ENCODE measurements around the gene TBX2. TPM values are rescaled to one million over a fixed set of nuclear protein-coding genes. Genes with fewer than 3 reads are reported as not detected.

The TBX2 gene
- total RNA-seq, 2 experiments from 2014 or later, result not detected

- Mint-ChIP-seq H3K36me3 (ENCODE audit: low read depth) (no peaks in the 10 kb centered on the region), H3K27ac (no peak overlapping the region), H3K4me1 (ENCODE audit: low read depth) (peaks cover 5% of the 10 kb centered on the region), H3K9me3 (no peaks in the 10 kb centered on the region), H3K27me3 (ENCODE audit: low read depth) (peaks cover 24% of the 10 kb centered on the region), H3K4me3 (no peak overlapping the region)
- intact Hi-C loops (cut with micrococcal nuclease), result loop anchor here (2.0 kb wide), 1 partner anchor 167 kb away; no protein-coding TSS in a partner anchor
- CTCF ChIA-PET, result interaction anchor here (0.7 to 1.6 kb wide), 4 partner anchors 11 to 158 kb away, joined by 3 to 5 read pairs (median 4); no protein-coding TSS in a partner anchor
- no peak for DNase-seq
These were observed 16.5 kb downstream of the TBX2 start for GRCh38 chr17:61416211-61416539.

- CTCF ChIA-PET, result interaction anchor here (1.3 to 1.4 kb wide), 2 partner anchors 10 to 33 kb away, joined by 3 to 5 read pairs; no protein-coding TSS in a partner anchor
- intact Hi-C loops (cut with micrococcal nuclease), result loop anchor here (1.0 to 2.0 kb wide), 4 partner anchors 135 to 421 kb away; no protein-coding TSS in a partner anchor
- peaks cover 5% of the 10 kb centered on the region for H3K4me1 Mint-ChIP-seq (ENCODE audit: low read depth)
- no peak overlapping the region for H3K27ac Mint-ChIP-seq
- peak; percentile 78 for DNase-seq
- H3K4me3 Mint-ChIP-seq, result no peak overlapping the region
- no peaks in the 10 kb centered on the region for H3K9me3 Mint-ChIP-seq
- peaks cover 27% of the 10 kb centered on the region for H3K27me3 Mint-ChIP-seq (ENCODE audit: low read depth)
- no peaks in the 10 kb centered on the region for H3K36me3 Mint-ChIP-seq (ENCODE audit: low read depth)
These were observed 17.1 kb downstream of the TBX2 start for GRCh38 chr17:61416540-61417363.

GRCh38 chr17:61418449-61418848, 18.8 kb downstream of the TBX2 start:
- CTCF ChIA-PET, result no interaction called here
- DNase-seq, result no peak
- Mint-ChIP-seq H3K4me1 (ENCODE audit: low read depth) (peaks cover 3% of the 10 kb centered on the region), H3K36me3 (ENCODE audit: low read depth) (no peaks in the 10 kb centered on the region), H3K4me3 (no peak overlapping the region), H3K9me3 (no peaks in the 10 kb centered on the region), H3K27ac (no peak overlapping the region), H3K27me3 (ENCODE audit: low read depth) (peaks cover 37% of the 10 kb centered on the region)
- intact Hi-C loops (cut with micrococcal nuclease), result no loop called here

GRCh38 chr17:61419496-61420046, 19.9 kb downstream of the TBX2 start:
- no peak overlapping the region for H3K27ac Mint-ChIP-seq
- no peaks in the 10 kb centered on the region for H3K9me3 Mint-ChIP-seq
- H3K27me3 Mint-ChIP-seq (ENCODE audit: low read depth), result peaks cover 38% of the 10 kb centered on the region
- DNase-seq, result no peak
- intact Hi-C loops (cut with micrococcal nuclease), result no loop called here
- CTCF ChIA-PET, result interaction anchor here (0.6 kb wide), 1 partner anchor 98 kb away, joined by 3 read pairs; no protein-coding TSS in a partner anchor
- H3K36me3 Mint-ChIP-seq (ENCODE audit: low read depth), result no peaks in the 10 kb centered on the region
- H3K4me3 Mint-ChIP-seq, result no peak overlapping the region
- peaks cover 3% of the 10 kb centered on the region for H3K4me1 Mint-ChIP-seq (ENCODE audit: low read depth)

- intact Hi-C loops (cut with micrococcal nuclease), result no loop called here
- Mint-ChIP-seq H3K4me1 (ENCODE audit: low read depth) (peaks cover 3% of the 10 kb centered on the region), H3K27ac (no peak overlapping the region), H3K4me3 (no peak overlapping the region), H3K36me3 (ENCODE audit: low read depth) (no peaks in the 10 kb centered on the region), H3K27me3 (ENCODE audit: low read depth) (peaks cover 38% of the 10 kb centered on the region), H3K9me3 (no peaks in the 10 kb centered on the region)
- no peak for DNase-seq
- CTCF ChIA-PET, result interaction anchor here (0.6 kb wide), 1 partner anchor 98 kb away, joined by 3 read pairs; no protein-coding TSS in a partner anchor
These were observed 20.4 kb downstream of the TBX2 start for GRCh38 chr17:61420052-61420451.

GRCh38 chr17:61420745-61421398, 21.2 kb downstream of the TBX2 start:
- no peaks in the 10 kb centered on the region for H3K9me3 Mint-ChIP-seq
- H3K27ac Mint-ChIP-seq, result no peak overlapping the region
- H3K4me1 Mint-ChIP-seq (ENCODE audit: low read depth), result peaks cover 3% of the 10 kb centered on the region
- no peaks in the 10 kb centered on the region for H3K36me3 Mint-ChIP-seq (ENCODE audit: low read depth)
- intact Hi-C loops (cut with micrococcal nuclease), result no loop called here
- DNase-seq, result no peak
- peaks cover 40% of the 10 kb centered on the region for H3K27me3 Mint-ChIP-seq (ENCODE audit: low read depth)
- CTCF ChIA-PET, result no interaction called here
- H3K4me3 Mint-ChIP-seq, result no peak overlapping the region

GRCh38 chr17:61421460-61421859, 21.8 kb downstream of the TBX2 start:
- intact Hi-C loops (cut with micrococcal nuclease), result no loop called here
- Mint-ChIP-seq H3K27ac (no peak overlapping the region), H3K36me3 (ENCODE audit: low read depth) (no peaks in the 10 kb centered on the region), H3K4me1 (ENCODE audit: low read depth) (peaks cover 3% of the 10 kb centered on the region), H3K4me3 (no peak overlapping the region), H3K9me3 (no peaks in the 10 kb centered on the region), H3K27me3 (ENCODE audit: low read depth) (peaks cover 40% of the 10 kb centered on the region)
- no peak for DNase-seq
- CTCF ChIA-PET, result no interaction called here

- Mint-ChIP-seq H3K9me3 (no peaks in the 10 kb centered on the region), H3K27me3 (ENCODE audit: low read depth) (peaks cover 38% of the 10 kb centered on the region)
These were observed 22.6 kb downstream of the TBX2 start for GRCh38 chr17:61422116-61422799.

GRCh38 chr17:61422869-61423268, 23.2 kb downstream of the TBX2 start:
- intact Hi-C loops (cut with micrococcal nuclease), result no loop called here
- CTCF ChIA-PET, result interaction anchor here (1.1 kb wide), 1 partner anchor 35 kb away, joined by 3 read pairs; no protein-coding TSS in a partner anchor
- no peaks in the 10 kb centered on the region for H3K36me3 Mint-ChIP-seq (ENCODE audit: low read depth)

More at GRCh38 chr17:61422116-61422799, 22.6 kb downstream of the TBX2 start:
- H3K4me1 Mint-ChIP-seq (ENCODE audit: low read depth), result no peaks in the 10 kb centered on the region
- intact Hi-C loops (cut with micrococcal nuclease), result no loop called here
- H3K36me3 Mint-ChIP-seq (ENCODE audit: low read depth), result no peaks in the 10 kb centered on the region
- no peak overlapping the region for H3K27ac Mint-ChIP-seq
- no peak for DNase-seq
- CTCF ChIA-PET, result no interaction called here
- no peak overlapping the region for H3K4me3 Mint-ChIP-seq

GRCh38 chr17:61423967-61424649, 24.5 kb downstream of the TBX2 start:
- Mint-ChIP-seq H3K27me3 (ENCODE audit: low read depth) (peaks cover 36% of the 10 kb centered on the region), H3K36me3 (ENCODE audit: low read depth) (no peaks in the 10 kb centered on the region), H3K4me3 (no peak overlapping the region), H3K4me1 (ENCODE audit: low read depth) (no peaks in the 10 kb centered on the region), H3K9me3 (no peaks in the 10 kb centered on the region), H3K27ac (no peak overlapping the region)
- intact Hi-C loops (cut with micrococcal nuclease), result no loop called here
- no peak for DNase-seq
- CTCF ChIA-PET, result interaction anchor here (0.9 to 1.1 kb wide), 2 partner anchors 24 to 36 kb away, joined by 3 read pairs; no protein-coding TSS in a partner anchor

More at GRCh38 chr17:61422869-61423268, 23.2 kb downstream of the TBX2 start:
- DNase-seq, result no peak
- no peaks in the 10 kb centered on the region for H3K9me3 Mint-ChIP-seq
- H3K4me3 Mint-ChIP-seq, result no peak overlapping the region
- H3K27ac Mint-ChIP-seq, result no peak overlapping the region
- no peaks in the 10 kb centered on the region for H3K4me1 Mint-ChIP-seq (ENCODE audit: low read depth)
- peaks cover 38% of the 10 kb centered on the region for H3K27me3 Mint-ChIP-seq (ENCODE audit: low read depth)

GRCh38 chr17:61425682-61426481, 26.2 kb downstream of the TBX2 start:
- H3K9me3 Mint-ChIP-seq, result no peaks in the 10 kb centered on the region
- CTCF ChIA-PET, result interaction anchor here (0.6 to 1.0 kb wide), 2 partner anchors 14 to 1208 kb away, joined by 3 to 5 read pairs; no protein-coding TSS in a partner anchor
- H3K4me3 Mint-ChIP-seq, result no peak overlapping the region
- no peaks in the 10 kb centered on the region for H3K36me3 Mint-ChIP-seq (ENCODE audit: low read depth)
- H3K4me1 Mint-ChIP-seq (ENCODE audit: low read depth), result no peaks in the 10 kb centered on the region
- DNase-seq, result no peak
- intact Hi-C loops (cut with micrococcal nuclease), result no loop called here
- peaks cover 28% of the 10 kb centered on the region for H3K27me3 Mint-ChIP-seq (ENCODE audit: low read depth)
- H3K27ac Mint-ChIP-seq, result no peak overlapping the region
